Activated CD4-positive, alpha-beta T cell treated with anti-CD3 and anti-CD28 coated beads, Interleukin-2, amount 10 ng/mL, durations not matched to agents 24 days and 14 days (primary cell): Measurements from ENCODE around the gene P4HTM. TPM values are rescaled to one million over a fixed set of nuclear protein-coding genes. Genes with fewer than 3 reads are reported as not detected.
A peak's percentile ranks its signal among the peaks of the same experiment; 100 is the strongest.
"Not testable (repeated sequence)": the region's sequence is repeated elsewhere in the genome, so short reads cannot be mapped to it uniquely, and the experiment has no call there.

ENCODE experiments used
- DNase-seq: peaks from one replicate; pipeline ENCODE4 v3.0.0; 2022
- H3K27ac Mint-ChIP-seq: one replicate; pipeline ENCODE4 v1.8.0; 2022; ENCODE audit warnings: mild to moderate bottlenecking, mixed read lengths
- H3K27me3 Mint-ChIP-seq: one replicate; pipeline ENCODE4 v1.8.0; 2022; ENCODE audit warnings: mixed read lengths
- H3K36me3 Mint-ChIP-seq: one replicate; pipeline ENCODE4 v1.8.0; 2022; ENCODE audit warnings: low read depth, mild to moderate bottlenecking, mixed read lengths
- H3K4me1 Mint-ChIP-seq: one replicate; pipeline ENCODE4 v1.8.0; 2021; ENCODE audit warnings: mixed read lengths
- H3K4me3 Mint-ChIP-seq: one replicate; pipeline ENCODE4 v1.8.0; 2022; ENCODE audit warnings: mild to moderate bottlenecking, moderate library complexity, mixed read lengths
- H3K9me3 Mint-ChIP-seq: one replicate; pipeline ENCODE4 v1.8.0; 2021; ENCODE audit warnings: mixed read lengths
- intact Hi-C: fragments of 100-400 bp; cut with micrococcal nuclease; formaldehyde crosslinking; loops from one replicate; pipeline ENCODE4 v1.15.1; 2023
- total RNA-seq: library from RNA; stranded (reverse); gene quantifications from 2 replicates; pipeline ENCODE4 v1.2.3, GENCODE V29; 2022

Gene P4HTM
- total RNA-seq, 1 donor from 2014 or later = 38.3 TPM

DNA sequence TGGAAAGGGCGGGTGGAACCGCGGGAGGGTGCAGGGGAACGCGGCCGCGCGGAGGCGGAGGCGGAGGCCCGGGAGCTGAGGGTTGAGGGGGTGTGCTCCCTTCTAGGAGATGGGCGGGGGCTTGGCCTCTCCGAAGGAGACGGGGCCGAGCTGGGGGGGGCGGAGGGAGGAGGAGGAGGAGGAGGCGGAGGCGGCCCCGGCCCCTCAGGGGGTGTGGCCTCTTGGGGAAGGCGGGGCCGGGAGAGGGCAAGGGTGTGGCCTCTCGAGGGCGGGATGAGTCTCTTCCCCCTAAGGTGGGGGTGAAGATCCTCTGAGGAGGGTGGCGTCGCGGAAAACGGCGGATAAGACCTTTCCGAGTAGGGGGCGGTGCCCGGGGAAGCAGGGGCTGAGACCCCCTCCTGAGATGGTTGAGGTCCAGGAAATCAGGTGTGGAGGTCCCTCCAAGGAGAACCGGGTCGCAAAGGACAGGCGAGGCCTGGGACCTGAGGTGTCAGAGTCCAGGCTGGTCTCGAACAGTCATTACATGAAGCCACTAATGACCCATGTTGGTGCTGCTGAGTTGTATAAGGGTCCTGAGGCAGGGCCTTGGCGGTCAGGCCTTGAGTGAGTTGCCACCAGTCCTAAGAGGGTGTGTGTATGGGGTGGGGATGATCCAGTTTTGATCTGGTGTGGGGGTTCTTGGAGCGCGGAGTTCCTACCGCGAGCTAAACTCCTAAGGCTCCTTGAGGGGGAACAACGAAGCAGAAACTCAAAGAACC lies 17.9 kb downstream of the P4HTM start:
- H3K27ac Mint-ChIP-seq = peak overlapping the region; percentile 99
- peak; percentile 97 for DNase-seq
- peak overlapping the region; percentile 94 for H3K4me3 Mint-ChIP-seq
- peaks cover 12% of the 10 kb centered on the region for H3K36me3 Mint-ChIP-seq
- no peaks in the 10 kb centered on the region for H3K9me3 Mint-ChIP-seq
- intact Hi-C loops = loop anchor here (1.0 kb wide), 3 partner anchors 10 to 86 kb away; partner anchors contain the start of genes DALRD3 and QRICH1
- peaks cover 23% of the 10 kb centered on the region for H3K4me1 Mint-ChIP-seq
- H3K27me3 Mint-ChIP-seq = no peaks in the 10 kb centered on the region

DNA sequence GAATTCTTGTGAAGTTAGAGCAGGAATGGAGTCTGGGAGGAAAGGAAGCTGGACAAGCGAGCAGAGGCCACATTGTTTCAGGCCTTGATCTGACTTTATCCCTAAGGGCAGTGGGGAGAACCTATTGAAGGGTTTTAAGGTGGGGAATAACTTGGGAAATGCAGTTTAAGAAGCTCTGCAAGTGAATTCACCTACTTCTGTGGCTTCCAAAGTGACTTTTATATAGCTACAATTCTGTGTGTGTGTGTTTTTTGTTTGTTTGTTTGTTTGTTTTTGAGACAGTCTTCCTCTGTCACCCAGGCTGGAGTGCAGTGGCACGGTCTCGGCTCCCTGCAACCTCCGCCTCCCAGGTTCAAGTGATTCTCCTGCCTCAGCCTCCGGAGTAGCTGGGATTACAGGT lies 18.6 kb downstream of the P4HTM start:
- Mint-ChIP-seq H3K27ac (peak overlapping the region; percentile 99), H3K4me3 (peak overlapping the region; percentile 94), H3K36me3 (peaks cover 12% of the 10 kb centered on the region), H3K4me1 (peaks cover 23% of the 10 kb centered on the region)
- DNase-seq, intact Hi-C loops, H3K9me3 Mint-ChIP-seq, H3K27me3 Mint-ChIP-seq: not testable (repeated sequence)

DNA sequence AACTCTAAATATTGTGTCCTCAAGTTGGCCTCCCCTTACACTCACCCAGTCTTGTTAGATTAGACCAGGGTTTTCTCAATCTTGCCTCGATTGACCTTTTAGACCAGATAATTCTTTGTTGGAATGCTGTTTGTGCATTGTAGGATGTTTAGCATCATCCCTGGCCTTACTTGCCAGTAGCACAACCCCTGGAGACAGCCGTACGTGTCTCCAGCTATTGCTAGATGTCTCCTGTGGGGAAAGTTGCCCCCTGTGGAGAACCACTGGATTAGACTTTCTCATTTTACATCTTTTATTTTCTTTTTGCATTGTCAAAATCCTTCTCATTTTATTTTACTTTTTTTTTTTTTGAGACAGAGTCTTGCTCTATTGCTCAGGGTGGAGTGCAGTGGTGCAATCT lies 19.4 kb downstream of the P4HTM start:
- H3K4me3 Mint-ChIP-seq = peak overlapping the region; percentile 15
- DNase-seq = no peak
- H3K9me3 Mint-ChIP-seq = no peaks in the 10 kb centered on the region
- intact Hi-C loops = no loop called here
- no peaks in the 10 kb centered on the region for H3K27me3 Mint-ChIP-seq
- H3K4me1 Mint-ChIP-seq = peaks cover 23% of the 10 kb centered on the region
- peaks cover 16% of the 10 kb centered on the region for H3K36me3 Mint-ChIP-seq
- H3K27ac Mint-ChIP-seq = no peak overlapping the region

DNA sequence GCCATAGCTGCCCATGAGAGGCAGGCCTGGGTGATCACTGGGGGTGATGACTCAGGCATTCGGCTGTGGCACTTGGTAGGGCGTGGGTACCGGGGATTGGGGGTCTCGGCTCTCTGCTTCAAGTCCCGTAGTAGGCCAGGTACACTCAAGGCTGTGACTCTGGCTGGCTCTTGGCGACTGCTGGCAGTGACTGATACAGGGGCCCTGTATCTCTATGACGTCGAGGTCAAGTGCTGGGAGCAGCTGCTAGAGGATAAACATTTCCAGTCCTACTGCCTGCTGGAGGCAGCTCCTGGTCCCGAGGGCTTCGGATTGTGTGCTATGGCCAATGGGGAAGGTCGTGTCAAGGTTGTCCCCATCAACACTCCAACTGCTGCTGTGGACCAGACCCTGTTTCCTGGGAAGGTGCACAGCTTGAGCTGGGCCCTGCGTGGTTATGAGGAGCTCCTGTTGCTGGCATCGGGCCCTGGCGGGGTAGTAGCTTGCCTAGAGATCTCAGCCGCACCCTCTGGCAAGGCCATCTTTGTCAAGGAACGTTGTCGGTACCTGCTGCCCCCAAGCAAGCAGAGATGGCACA lies 22.5 kb downstream of the P4HTM start:
- no peak for DNase-seq
- Mint-ChIP-seq H3K9me3 (no peaks in the 10 kb centered on the region), H3K4me1 (peaks cover 19% of the 10 kb centered on the region), H3K4me3 (no peak overlapping the region), H3K27ac (no peak overlapping the region), H3K27me3 (no peaks in the 10 kb centered on the region), H3K36me3 (peaks cover 38% of the 10 kb centered on the region)
- intact Hi-C loops = no loop called here

DNA sequence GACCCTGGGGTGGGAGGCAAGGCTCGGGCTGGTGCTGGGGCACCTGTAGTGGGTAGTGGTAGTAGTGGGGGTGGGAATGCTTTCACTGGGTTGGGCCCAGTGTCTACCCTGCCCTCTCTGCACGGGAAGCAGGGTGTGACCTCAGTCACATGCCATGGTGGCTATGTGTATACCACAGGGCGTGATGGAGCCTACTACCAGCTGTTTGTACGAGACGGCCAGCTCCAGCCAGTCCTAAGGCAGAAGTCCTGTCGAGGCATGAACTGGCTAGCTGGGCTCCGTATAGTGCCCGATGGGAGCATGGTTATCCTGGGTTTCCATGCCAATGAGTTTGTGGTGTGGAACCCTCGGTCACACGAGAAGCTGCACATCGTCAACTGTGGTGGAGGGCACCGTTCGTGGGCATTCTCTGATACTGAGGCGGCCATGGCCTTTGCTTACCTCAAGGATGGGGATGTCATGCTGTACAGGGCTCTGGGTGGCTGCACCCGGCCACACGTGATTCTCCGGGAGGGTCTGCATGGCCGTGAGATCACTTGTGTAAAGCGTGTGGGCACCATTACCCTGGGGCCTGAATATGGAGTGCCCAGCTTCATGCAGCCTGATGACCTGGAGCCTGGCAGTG lies 23.2 kb downstream of the P4HTM start:
- peaks cover 38% of the 10 kb centered on the region for H3K36me3 Mint-ChIP-seq
- DNase-seq = no peak

DNA sequence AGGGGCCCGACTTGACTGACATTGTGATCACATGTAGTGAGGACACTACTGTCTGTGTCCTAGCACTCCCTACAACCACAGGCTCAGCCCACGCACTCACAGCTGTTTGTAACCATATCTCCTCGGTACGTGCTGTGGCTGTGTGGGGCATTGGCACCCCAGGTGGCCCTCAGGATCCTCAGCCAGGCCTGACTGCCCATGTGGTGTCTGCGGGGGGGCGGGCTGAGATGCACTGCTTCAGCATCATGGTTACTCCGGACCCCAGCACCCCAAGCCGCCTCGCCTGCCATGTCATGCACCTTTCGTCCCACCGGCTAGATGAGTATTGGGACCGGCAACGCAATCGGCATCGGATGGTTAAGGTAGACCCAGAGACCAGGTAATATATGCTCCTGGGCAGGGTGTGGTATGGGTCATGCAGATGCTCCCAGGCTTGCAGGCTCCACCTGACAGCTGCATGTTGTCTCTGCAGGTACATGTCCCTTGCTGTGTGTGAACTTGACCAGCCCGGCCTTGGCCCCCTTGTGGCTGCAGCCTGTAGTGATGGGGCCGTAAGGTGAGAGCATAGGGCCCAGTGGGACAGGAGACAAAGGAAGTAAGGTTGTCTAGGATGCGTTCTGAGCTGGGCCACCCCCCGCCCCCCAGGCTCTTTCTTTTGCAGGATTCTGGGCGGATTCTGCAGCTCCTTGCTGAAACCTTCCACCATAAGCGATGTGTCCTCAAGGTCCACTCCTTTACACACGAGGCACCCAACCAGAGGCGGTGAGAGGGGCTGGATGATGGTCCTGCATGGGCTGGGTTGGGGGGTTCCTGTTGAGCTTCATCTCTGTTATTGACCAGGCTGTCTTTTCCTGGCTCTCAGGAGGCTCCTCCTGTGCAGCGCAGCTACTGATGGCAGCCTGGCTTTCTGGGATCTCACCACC lies 24.0 kb downstream of the P4HTM start:
- intact Hi-C loops = no loop called here
- no peak overlapping the region for H3K27ac Mint-ChIP-seq

More for the DNA sequence above, 23.2 kb downstream of the P4HTM start:
- Mint-ChIP-seq H3K4me3 (no peak overlapping the region), H3K27ac (no peak overlapping the region), H3K4me1 (peaks cover 16% of the 10 kb centered on the region), H3K27me3 (no peaks in the 10 kb centered on the region), H3K9me3 (no peaks in the 10 kb centered on the region)
- intact Hi-C loops = no loop called here

DNA sequence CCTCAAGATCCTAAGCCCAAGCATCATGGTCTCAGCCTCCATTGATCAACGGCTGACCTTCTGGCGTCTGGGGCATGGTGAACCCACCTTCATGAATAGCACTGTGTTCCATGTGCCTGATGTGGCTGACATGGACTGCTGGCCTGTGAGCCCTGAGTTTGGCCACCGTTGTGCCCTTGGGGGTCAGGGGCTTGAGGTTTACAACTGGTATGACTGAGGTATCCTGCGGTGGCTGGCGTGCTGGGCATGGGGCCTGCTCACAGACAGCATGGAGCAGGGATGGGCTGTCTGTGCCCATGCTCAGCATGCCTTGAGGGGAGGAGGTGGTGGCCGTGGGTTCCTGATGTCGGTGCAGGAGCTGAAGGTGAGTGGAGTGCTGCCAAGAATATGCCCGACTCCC lies 25.0 kb downstream of the P4HTM start:
- Mint-ChIP-seq H3K27ac (no peak overlapping the region), H3K4me1 (peaks cover 15% of the 10 kb centered on the region), H3K4me3 (no peak overlapping the region), H3K9me3 (no peaks in the 10 kb centered on the region), H3K36me3 (peaks cover 34% of the 10 kb centered on the region), H3K27me3 (no peaks in the 10 kb centered on the region)
- no peak for DNase-seq
- intact Hi-C loops = no loop called here

More for the DNA sequence above, 24.0 kb downstream of the P4HTM start:
- H3K27me3 Mint-ChIP-seq = no peaks in the 10 kb centered on the region
- DNase-seq = peak; percentile 86
- peaks cover 38% of the 10 kb centered on the region for H3K36me3 Mint-ChIP-seq
- H3K4me3 Mint-ChIP-seq = no peak overlapping the region
- H3K4me1 Mint-ChIP-seq = peaks cover 16% of the 10 kb centered on the region
- H3K9me3 Mint-ChIP-seq = no peaks in the 10 kb centered on the region

DNA sequence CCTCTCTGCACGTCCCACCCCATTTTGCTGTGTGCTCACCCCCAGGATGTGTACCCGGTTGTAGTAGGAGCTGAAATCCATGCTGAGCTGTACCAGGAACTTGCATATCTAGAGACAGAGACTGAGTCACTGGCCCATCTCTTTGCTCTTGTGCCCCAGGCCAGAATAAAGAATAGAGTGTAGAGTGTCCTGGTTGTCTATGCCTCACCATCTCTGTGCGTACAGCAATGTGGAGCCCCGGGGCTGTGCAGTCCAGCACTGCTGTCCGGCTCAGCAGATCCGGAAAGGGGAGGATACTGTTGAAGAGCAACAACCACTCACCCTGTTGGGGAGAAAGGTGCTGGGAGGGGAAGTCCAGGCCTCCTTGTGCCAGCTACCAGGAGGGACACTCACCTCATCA lies 25.7 kb downstream of the P4HTM start:
- Mint-ChIP-seq H3K9me3 (no peaks in the 10 kb centered on the region), H3K4me3 (no peak overlapping the region), H3K4me1 (peaks cover 15% of the 10 kb centered on the region), H3K36me3 (peaks cover 34% of the 10 kb centered on the region), H3K27ac (no peak overlapping the region), H3K27me3 (no peaks in the 10 kb centered on the region)
- DNase-seq = no peak
- intact Hi-C loops = no loop called here

DNA sequence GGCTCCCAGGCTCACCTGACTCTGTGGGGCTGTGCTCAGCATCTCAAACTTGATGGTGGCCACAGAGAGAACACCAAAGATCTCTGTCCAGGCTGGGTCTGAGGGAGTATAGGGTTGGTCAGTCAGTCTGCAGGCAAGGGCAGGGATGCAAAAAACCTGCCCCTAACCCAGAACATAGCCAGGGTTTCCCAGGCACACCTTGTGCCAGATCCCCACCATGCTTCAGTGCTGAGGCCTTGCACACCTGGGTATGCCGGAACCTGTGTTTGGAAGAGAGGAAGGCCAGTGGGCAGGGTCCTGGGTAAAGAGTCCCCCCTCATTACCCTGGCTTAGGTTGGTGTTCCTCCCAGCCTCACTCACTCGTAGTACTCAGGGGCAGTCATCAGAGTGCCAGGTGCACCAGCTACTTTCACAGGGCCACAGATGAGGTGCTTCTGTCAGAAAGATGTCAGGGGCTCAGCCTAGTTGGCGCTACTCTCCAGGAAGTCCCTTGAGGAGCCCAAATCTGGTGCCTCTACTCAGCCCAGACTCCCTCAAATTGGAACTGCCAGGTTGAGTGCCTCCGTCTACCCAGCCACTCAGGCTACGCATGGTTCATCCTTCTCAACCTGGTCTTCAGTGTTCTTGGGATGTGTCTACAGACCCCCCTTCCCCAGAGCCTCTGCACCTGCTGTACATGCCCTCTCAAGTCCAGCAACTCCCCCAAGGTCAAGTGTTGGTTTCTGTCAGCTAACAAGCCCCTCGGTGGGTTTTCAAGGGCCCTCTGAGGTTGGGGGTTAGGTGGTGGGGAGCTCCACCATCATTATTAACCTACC lies 26.6 kb downstream of the P4HTM start:
- H3K9me3 Mint-ChIP-seq = no peaks in the 10 kb centered on the region
- DNase-seq = no peak
- peaks cover 17% of the 10 kb centered on the region for H3K4me1 Mint-ChIP-seq
- peaks cover 33% of the 10 kb centered on the region for H3K36me3 Mint-ChIP-seq
- H3K27me3 Mint-ChIP-seq = no peaks in the 10 kb centered on the region
- peak overlapping the region; percentile 96 for H3K4me3 Mint-ChIP-seq
- intact Hi-C loops = no loop called here
- H3K27ac Mint-ChIP-seq = no peak overlapping the region

DNA sequence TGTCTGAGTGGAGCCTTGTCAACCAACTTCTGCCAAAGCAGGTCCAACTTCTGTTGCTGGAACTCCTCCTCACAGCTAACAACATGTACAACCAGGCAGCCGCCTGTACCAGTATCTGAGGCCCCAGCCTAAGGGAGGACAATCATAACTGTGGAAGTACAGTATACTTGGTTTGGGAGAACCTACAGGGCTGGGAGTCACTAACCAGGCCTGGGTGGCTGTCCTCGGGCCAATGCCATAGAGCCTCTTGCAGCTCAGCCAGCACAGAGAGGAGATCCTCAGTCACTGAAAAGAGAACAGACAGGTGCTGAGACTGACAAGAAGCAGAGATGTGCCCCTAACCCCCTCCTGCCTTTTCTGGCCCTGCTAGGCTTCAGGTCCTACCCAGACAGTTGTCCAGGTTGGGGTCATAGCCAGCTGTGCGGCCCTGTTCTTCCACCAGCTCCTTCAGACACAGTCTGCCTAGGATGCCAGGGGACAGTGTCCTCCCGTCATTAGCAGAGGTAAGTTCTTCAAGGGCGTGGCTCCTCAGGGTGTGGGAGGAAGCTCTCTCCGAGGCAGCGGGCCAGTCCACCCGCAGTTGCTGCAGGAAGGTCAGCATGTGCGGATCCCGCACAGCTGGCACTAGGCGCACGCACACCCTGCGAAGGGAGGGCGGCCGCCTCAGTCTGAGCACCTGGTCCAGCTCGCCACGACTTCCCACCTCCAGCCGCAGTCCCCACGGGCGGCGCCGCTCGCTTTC lies 27.4 kb downstream of the P4HTM start:
- intact Hi-C loops = no loop called here
- no peak for DNase-seq
- peaks cover 27% of the 10 kb centered on the region for H3K36me3 Mint-ChIP-seq
- peaks cover 17% of the 10 kb centered on the region for H3K4me1 Mint-ChIP-seq
- H3K4me3 Mint-ChIP-seq = peak overlapping the region; percentile 96
- H3K9me3 Mint-ChIP-seq = no peaks in the 10 kb centered on the region
- peak overlapping the region; percentile 69 for H3K27ac Mint-ChIP-seq
- no peaks in the 10 kb centered on the region for H3K27me3 Mint-ChIP-seq

DNA sequence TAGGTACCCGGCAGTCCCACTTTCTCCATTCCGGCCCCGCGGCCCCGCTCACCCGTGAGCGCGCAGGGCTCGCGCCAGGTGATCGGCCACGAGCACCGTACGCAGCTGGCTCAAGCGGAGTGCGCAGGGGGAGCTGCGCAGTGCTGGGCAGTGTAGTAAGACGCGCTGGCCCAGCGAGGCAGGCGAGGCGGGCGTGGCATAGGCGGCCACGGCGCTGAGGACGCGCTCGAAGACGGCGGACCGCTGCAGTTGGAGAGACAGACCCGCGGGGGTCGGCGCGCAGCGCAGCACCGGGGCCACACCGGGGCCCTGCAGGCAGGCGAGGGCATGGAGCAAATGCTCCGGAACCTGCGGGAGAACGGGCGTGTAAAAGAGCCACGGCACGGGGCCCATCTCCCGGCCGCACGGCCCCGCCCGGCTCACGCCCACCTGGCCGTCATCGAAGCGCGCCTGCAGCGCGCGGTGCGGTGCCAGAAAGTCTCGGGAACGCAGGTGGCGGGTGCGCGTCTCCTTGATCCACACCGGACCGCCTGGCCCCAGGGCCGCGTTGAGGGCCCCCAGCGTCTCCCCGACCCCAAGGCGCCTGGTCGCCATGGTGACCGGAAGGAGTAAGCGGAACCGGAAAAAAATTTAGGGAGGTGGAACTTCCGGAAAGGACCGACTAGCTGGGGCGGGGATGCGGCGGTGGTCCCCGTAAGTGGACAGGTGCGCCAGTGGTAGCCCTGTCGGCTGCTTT lies 28.1 kb downstream of the P4HTM start, which contains the start of gene DALRD3:
Gene DALRD3, minus strand, starts transcription at position 610 of the 736 bp plus-strand sequence. Its CDS starts 16 bp downstream, at position 594.
- no peaks in the 10 kb centered on the region for H3K9me3 Mint-ChIP-seq
- peaks cover 20% of the 10 kb centered on the region for H3K4me1 Mint-ChIP-seq
- H3K27me3 Mint-ChIP-seq = no peaks in the 10 kb centered on the region
- peak; percentile 92 for DNase-seq
- H3K27ac Mint-ChIP-seq = peak within 1 kb of the TSS; percentile 89
- H3K36me3 Mint-ChIP-seq = peaks cover 34% of the 10 kb centered on the region
- intact Hi-C loops = loop anchor here (1.0 kb wide), 1 partner anchor 11 kb away; the partner anchor contains the start of gene WDR6
- peak within 1 kb of the TSS; percentile 96 for H3K4me3 Mint-ChIP-seq

DNA sequence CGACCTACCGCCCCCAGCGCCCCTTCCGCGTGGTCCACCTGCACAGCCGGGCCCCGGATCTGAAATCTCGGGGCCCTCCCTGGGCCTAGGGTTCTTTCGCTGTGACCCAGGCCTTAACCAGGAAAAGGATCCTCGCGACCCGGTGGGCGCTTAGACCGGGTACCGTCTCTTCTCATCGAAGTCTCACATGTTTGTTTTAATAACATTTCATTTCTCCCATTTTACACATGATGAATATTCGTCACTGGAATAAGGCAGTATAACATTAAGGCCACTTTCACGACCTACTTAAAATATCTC lies 28.6 kb downstream of the P4HTM start:
- peak overlapping the region; percentile 89 for H3K27ac Mint-ChIP-seq
- no peak for DNase-seq
- H3K27me3 Mint-ChIP-seq = no peaks in the 10 kb centered on the region
- intact Hi-C loops = loop anchor here (1.0 kb wide), 1 partner anchor 11 kb away; the partner anchor contains the start of gene WDR6
- H3K36me3 Mint-ChIP-seq = peaks cover 39% of the 10 kb centered on the region
- peak overlapping the region; percentile 96 for H3K4me3 Mint-ChIP-seq
- H3K4me1 Mint-ChIP-seq = peaks cover 23% of the 10 kb centered on the region
- H3K9me3 Mint-ChIP-seq = no peaks in the 10 kb centered on the region
